KOPT-K1 (cell line): ENCODE results near the gene ATG7.

ENCODE experiments used
- H3K27ac ChIP-seq: fragments of 200-600 bp; sonication (generic); 2 replicates; pipeline ENCODE4 v1.5.1; 2016; ENCODE audit warnings: antibody characterized with exemption, mild to moderate bottlenecking, low read depth, low read length; ENCODE audit not compliant: poor library complexity, severe bottlenecking
- H3K36me3 ChIP-seq: fragments of 200-600 bp; sonication (generic); 2 replicates; pipeline ENCODE4 v1.5.1; 2017; ENCODE audit warnings: antibody characterized with exemption, mild to moderate bottlenecking, low read length, moderate library complexity; ENCODE audit not compliant: insufficient read depth
- H3K9me3 ChIP-seq: fragments of 200-600 bp; sonication (generic); 2 replicates; pipeline ENCODE4 v1.5.1; 2017; ENCODE audit warnings: antibody characterized with exemption, low read length, mild to moderate bottlenecking; ENCODE audit not compliant: insufficient read depth, poor library complexity, severe bottlenecking

The ATG7 gene

DNA sequence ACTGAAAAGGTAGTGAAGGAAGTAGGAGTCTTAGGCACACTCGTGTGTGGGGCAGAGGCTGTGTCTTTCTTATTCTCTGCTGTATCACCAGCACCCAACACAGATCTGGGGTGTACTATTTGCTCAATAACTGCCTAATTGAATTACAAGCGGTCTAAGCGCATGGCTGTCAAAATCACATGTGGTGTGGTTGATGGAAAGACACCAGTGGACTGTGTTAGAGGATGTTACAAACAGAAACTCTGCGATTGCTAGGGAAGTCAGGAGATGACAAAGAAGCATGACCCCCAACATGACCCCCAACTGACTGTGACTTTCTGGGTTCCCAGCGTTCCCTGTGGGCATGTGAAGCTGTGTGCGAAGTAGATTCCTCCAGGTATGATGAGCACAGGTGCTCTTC lies 32.0 kb downstream of the ATG7 start:
- H3K36me3 ChIP-seq, result peaks cover 68% of the 10 kb centered on the region
- H3K9me3 ChIP-seq, result no peaks in the 10 kb centered on the region
- no peak overlapping the region for H3K27ac ChIP-seq

DNA sequence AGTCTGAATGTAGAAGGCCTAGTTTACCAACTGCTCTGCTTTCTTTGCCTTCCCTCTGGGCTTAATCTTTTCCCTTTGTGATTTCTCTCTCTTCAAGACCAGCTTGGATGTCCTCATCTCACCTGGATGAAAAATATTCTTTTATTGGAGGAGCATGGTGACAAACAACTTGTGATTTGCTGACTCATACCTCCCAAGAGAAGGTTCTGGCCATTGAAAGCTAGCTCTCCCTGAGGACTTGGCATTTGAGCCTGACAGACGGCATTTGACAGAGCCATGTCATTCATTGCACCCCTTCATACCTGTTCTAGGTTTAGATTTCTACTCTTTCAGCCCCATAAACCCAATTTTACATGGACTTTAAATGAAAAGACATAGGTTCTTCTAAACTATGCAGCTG lies 33.3 kb downstream of the ATG7 start:
- Histone ChIP-seq H3K27ac (peak overlapping the region; percentile 56), H3K36me3 (peaks cover 67% of the 10 kb centered on the region), H3K9me3 (no peaks in the 10 kb centered on the region)

DNA sequence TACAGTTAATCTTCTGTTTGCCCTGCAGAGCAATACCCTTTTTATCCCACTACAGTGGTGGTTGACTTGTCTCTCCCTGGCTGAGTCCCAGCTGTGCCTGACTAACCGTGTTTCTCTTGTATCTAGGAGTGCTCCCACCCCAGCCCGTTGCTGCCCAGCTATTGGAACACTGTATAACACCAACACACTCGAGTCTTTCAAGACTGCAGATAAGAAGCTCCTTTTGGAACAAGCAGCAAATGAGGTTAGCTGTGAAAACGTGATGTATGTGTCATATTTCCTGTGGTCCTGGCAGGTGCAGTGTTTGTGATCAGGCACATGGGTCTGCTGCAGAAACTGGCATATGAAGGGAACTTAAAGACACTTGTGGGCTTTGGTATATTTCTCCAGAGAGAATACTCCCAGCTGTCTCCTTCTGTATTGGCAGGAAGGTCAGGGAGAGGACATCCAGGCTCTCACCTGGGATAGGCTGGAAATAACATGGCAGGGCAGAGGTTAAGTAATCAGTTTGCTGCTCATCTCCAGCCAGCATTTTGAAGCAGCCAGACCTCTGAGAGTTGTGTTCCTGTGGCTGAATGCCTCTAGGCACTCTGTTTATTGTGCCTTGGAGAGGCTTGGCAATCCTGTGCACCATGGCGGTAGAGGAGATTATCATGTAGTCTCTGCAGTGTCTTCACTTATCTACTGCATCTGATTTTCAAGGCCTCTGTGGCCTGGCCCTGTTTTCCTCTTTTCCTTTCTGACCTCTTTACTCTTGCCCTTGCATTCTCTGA lies 34.8 kb downstream of the ATG7 start:
- Histone ChIP-seq H3K27ac (peak overlapping the region; percentile 56), H3K9me3 (no peaks in the 10 kb centered on the region), H3K36me3 (peaks cover 66% of the 10 kb centered on the region)

DNA sequence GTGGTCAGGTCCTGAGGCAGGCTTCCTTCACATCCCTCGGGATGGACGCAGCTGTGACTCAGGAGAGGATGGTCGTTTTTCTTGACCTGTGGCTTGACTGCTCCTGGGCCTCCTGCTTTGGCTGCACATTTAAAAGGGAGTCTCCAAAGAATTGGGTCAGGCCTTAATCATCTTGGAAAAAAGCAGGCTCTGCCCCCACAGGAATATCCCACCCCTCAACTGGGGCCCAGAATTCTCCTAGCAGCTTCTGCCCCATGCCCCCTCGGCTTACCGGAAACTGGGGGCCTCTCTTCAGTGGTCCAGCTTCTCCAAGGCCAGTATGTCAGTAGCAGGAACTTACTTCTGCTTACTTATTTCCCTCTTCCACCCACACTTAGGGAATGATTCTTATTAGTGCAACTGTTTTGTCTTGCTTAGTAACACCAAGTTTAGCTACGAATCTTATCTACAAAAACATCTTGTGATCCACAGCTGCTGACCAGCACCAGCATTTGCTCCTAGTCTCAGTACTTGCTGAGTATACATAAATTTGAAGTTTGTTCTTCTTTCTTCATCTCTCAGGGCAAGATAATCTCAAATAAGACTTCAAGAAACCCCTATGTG lies 35.7 kb downstream of the ATG7 start:
- H3K36me3 ChIP-seq, result peaks cover 68% of the 10 kb centered on the region
- no peaks in the 10 kb centered on the region for H3K9me3 ChIP-seq
- peak overlapping the region; percentile 56 for H3K27ac ChIP-seq

DNA sequence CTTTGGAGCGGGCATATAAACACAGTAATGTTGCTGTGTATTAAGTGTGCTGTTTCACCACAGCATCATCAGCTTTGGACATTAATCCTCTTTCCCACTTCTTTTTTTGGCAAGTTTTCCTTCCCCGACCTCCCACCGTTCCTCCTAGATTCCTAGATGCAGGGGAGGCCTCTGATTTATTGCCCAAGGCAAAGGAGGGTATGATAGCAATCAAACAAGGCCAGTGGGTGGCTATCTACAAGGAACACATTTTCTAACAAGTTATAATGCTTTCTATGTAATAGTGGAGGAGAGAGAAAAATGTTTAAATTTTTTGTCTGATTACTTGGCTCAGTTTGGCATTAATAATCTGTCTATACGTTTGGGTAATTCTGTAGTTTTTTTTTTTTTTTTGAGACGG lies 38.1 kb downstream of the ATG7 start:
- Histone ChIP-seq H3K27ac (no peak overlapping the region), H3K36me3 (peaks cover 86% of the 10 kb centered on the region), H3K9me3 (no peaks in the 10 kb centered on the region)

DNA sequence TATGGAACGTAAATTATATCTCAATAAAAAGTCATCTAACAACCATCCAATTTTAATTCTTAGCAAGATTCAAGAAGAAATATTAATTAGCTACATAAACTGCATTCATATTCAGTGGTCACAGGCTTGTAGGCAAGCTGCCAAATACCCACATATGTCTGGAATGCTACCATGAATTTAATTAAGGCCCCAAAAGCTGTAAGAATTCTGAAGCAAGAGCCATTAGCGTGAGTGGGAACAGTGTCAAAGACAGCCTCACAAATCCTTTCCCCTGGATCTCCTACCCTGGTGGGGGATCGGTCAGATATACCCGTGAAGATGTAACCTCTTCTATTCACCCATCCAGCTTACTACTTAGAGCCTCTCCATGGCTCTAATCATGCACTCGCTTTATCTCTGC lies 40.0 kb downstream of the ATG7 start:
- no peak overlapping the region for H3K27ac ChIP-seq
- no peaks in the 10 kb centered on the region for H3K9me3 ChIP-seq
- peaks cover 95% of the 10 kb centered on the region for H3K36me3 ChIP-seq

DNA sequence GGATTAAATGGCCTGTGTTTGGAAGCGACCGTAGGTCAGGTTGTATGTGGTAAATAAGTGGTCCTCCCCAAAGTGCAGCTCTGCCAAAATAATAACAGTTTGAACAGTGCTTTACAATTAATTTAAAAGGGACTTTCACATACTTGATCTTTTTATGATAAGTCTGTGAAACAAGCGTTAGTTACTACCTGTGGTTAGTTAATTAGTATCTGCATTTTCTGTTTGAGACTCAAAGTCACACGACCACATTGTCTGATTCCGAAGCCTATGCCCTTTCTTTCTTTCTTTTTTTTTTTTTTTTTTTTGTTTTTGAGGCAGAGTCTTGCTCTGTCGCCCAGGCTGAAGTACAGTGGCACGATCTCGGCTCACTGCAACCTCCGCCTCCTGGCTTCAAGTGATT lies 45.1 kb downstream of the ATG7 start:
- Histone ChIP-seq H3K27ac (no peak overlapping the region), H3K9me3 (no peaks in the 10 kb centered on the region), H3K36me3 (peaks cover 97% of the 10 kb centered on the region)

DNA sequence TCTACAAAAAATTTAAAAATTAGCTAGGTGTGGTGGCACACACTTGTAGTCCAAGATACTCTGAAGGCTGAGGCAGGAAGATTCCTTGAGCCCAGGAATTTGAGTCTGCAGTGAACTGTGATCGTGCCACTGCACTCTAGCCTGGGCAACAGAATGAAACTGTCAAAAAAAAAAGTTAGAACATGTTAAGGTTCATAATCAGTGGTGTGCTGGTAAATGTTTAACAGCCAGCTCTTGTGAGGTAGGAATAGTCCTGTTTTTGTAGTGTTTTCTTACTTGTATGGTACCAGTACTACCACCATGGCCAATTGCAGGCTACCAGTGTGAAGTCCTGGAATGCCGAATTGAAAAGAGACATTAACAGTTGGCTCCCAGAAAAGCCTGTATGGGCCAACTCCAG lies 50.7 kb downstream of the ATG7 start:
- H3K27ac ChIP-seq, result no peak overlapping the region
- H3K9me3 ChIP-seq, result no peaks in the 10 kb centered on the region
- H3K36me3 ChIP-seq, result peaks cover 67% of the 10 kb centered on the region

DNA sequence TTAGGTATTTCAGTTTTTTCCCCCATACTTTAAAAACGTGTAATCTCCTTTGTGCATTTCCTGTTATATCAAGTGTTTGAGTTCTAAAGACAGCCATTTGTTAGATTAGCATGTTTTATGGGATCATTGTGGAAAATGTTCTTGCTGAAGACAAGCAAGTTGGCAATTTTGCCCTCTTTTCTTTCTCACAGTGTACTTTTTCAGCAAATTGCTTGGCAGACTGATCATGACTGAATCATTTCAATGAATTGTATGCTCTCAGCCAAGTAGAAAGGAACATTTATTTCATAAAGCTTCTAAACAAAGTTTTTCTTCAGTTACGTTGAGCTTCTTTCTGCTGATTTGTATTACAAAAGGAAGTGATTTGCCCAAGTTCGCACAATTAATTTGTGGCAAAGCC lies 51.6 kb downstream of the ATG7 start:
- Histone ChIP-seq H3K36me3 (peaks cover 58% of the 10 kb centered on the region), H3K27ac (no peak overlapping the region), H3K9me3 (no peaks in the 10 kb centered on the region)

DNA sequence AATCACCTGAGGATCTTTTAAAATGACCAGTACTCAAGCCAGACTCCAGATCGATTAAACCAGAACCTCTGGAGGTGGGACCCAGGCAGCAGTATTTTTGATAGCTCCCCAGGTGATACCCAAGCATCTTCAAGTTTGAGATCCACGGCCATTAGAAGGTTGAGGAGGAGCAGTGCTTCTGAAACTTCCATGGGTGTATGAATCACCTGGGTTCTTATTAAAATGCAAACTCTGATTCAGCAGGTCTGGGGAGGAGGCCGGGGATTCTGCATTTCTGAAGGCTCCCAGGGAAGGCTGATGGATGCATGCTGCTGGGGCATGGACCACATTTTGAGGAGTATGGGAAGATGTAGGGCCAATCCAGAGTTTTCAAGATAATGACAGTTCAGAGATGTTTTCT lies 55.4 kb downstream of the ATG7 start:
- Histone ChIP-seq H3K9me3 (no peaks in the 10 kb centered on the region), H3K27ac (no peak overlapping the region), H3K36me3 (peaks cover 25% of the 10 kb centered on the region)

DNA sequence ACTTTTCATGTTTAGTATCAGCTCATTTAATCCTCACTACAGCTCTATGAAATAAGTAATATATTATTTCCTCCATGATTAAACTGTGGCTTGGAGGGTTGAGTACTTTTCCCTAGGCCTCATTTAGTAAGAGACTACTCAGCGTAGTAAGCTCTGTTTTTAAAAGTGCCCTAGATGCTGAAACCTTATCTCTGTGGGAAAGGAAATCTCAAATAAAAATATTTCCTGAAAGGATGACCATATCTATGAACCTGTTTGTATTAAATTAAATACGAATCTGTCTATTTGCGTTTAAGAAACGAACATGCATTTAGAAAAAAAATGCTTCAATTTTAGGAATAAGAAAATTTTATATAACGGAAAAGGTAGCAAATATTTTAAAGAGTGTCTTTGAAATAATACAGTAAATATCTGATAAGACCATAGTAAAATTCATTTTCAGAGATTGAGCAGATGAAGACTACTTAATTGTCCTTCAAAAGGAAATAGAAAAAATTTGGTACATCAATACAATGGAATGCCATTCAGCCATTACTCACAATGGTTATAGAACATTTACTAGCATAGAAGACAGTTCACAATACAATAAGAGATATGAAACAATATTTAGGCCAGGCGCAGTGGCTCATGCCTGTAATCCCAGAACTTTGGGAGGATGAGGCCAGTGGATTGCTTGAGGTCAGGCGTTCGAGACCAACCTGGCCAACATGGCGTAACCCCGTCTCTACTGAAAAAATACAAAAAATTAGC lies 56.2 kb downstream of the ATG7 start:
- Histone ChIP-seq H3K9me3 (no peaks in the 10 kb centered on the region), H3K36me3 (peaks cover 18% of the 10 kb centered on the region), H3K27ac (no peak overlapping the region)

DNA sequence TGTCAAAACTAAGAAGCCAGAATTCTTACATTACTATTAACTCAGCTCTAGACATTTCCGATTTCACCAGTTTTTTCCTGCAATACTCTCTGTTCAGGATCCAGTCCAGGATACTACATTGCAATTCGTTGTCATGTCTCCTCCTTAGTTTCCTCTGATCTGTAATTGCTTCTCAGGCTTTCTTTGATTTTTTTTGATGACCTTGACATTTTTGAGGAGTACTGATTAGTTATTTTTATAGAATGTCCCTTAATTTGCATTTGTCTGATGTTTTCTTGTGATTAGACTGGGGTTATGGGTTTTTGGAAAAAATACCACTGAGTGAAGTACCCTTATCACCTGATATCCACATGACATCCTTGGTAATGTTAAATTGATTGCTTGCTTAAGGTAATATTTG lies 57.6 kb downstream of the ATG7 start:
- Histone ChIP-seq H3K9me3 (no peaks in the 10 kb centered on the region), H3K27ac (no peak overlapping the region), H3K36me3 (peaks cover 14% of the 10 kb centered on the region)

DNA sequence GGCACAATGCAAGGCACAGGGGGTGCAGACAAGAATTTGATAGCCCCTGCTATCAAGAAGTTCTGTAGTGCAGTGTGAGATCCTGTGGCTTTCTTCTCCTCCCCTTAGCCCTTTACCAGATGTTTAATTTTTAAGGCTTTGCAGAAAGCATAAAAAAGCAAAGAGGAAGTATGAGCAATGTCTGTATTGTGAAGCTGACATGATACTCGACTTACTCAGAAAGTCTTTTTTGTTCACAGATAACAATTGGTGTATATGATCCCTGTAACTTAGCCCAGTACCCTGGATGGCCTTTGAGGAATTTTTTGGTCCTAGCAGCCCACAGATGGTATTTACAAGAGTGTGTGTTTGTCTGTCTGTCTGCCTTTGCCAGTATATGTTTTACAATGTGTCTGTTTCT lies 58.9 kb downstream of the ATG7 start:
- H3K36me3 ChIP-seq, result peaks cover 10% of the 10 kb centered on the region
- no peak overlapping the region for H3K27ac ChIP-seq
- H3K9me3 ChIP-seq, result no peaks in the 10 kb centered on the region

DNA sequence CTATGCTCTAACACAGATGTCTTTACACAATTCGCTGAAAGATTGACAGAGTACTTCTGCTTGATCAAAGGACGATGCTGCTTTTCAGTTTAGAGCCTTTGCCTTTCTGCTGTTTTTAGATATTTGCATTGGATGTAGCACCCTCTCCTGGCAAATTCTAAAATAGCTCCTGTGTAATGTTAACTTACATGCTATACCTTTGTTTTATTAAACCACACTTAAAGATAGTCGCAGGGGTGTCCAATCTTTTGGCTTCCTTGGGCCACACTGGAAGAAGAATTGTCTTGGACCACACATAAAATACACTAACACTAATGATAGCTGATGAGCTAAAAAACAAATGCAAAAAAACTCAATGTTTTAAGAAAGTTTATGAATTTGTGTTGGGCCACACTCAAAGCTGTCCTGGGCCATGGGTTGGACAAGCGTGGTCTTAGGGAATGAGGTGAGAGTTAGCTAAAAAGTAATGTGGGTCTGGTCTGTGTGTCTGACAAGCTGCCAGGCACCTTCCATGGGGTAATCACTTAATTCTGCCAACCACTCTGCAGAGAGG lies 62.9 kb downstream of the ATG7 start:
- Histone ChIP-seq H3K27ac (no peak overlapping the region), H3K36me3 (peaks cover 5% of the 10 kb centered on the region; the same call in 1 of the 2 replicates), H3K9me3 (no peaks in the 10 kb centered on the region)

DNA sequence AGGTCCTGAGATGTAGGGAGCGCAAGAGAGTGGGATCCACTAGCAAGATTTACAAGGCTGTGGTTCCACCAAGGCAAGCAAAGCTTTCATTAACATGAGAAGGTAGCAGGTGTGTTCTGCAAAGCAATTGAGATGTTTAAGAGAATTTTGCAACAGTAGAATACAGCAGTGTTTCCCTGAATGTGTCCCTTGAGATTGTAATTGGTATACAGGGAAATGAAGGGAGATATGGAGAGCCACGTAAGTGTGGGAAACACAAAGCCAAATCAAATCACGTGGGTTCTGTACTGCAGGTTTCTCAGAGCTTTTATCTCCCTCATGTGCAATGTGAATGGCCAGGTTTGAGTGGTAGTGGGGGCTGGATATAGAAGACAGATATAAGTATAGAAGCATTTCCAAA lies 67.3 kb downstream of the ATG7 start:
- peaks cover 11% of the 10 kb centered on the region; the same call in 1 of the 2 replicates for H3K36me3 ChIP-seq
- no peak overlapping the region for H3K27ac ChIP-seq
- H3K9me3 ChIP-seq, result no peaks in the 10 kb centered on the region
